Glomerular endothelial cell (primary cell): ENCODE data around the gene ZNF391. TPM values are rescaled to one million over a fixed set of nuclear protein-coding genes. Genes with fewer than 3 reads are reported as not detected.
"Not testable (repeated sequence)": the region's sequence is repeated elsewhere in the genome, so short reads cannot be mapped to it uniquely, and the experiment has no call there.

Experiments
- DNase-seq: peaks from one replicate; pipeline ENCODE4 v3.0.0-alpha.2; 2011; ENCODE audit warnings: low read depth, low spot score; ENCODE audit errors: extremely low read depth
- total RNA-seq: library from RNA; depleted of rRNA; stranded (reverse); fragments of >200 nt; gene quantifications from 2 replicates; pipeline ENCODE4 v1.2.3, GENCODE V29; 2015

ZNF391 gene
- total RNA-seq, 1 donor from 2014 or later, result 1.3 TPM

DNA sequence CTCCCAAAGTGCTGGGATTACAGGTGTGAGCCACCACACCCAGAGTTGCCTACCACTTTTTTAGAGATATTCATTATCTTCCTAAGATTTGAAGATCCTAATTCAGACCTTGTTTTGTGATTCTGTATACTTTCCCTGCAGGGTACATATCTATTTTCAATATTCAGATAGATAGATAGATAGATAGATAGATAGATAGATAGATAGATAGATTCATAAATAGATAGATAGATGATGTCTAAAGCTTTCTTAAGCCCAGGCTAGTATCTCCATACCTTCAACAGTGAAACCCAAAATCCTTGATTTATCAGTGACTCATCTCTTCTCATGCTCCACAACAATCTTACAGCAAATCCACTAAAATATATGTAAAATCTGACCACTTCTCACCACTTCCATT lies 30.8 kb downstream of the ZNF391 start:
- DNase-seq, result no peak

DNA sequence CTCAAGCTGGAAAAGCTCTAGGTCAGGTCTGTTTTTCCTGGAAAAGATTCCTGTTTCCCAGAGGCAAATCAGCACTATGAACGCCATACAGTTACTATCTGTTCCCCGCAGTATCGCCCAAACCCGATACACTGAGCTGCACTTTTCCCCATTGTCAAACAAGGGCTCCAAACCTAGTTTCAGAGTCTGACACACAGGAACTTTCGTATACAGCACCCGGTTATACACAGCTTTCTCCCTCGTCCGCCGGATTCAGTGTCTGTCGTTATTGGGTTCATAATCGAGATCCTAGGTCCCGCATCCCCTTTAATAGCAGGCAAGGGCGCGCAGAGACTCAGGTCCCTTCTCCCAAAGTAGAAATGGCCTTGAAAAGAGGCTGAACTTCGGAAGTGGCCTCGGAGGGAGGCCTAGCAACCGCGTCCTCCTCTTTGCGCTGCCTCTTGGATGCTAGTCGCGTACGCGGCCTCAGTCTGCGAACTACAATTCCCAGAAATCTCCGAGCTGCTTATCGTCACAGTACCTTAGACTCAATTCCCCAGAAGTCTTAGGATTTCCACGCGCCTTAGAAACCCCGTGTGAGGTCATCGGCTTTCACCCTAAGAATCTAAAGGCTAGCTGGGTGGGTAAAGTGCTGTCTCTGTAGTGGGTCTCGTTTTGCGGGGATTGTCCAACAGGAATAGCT lies 34.2 kb downstream of the ZNF391 start:
- no peak for DNase-seq

DNA sequence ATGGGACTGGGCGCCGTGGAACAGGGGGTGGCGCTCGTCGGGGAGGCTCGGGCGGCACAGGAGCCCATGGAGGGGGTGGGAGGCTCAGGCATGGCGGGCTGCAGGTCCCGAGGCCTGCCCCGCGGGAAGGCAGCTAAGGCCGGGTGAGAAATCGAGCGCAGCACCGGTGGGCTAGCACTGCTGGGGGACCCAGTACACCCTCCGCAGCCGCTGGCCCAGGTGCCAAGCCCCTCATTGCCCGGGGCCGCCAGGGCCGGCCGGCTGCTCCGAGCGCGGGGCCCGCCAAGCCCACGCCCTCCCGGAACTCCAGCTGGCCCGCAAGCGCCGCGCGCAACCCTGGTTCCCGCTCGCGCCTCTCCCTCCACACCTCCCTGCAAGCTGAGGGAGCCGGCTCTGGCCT lies 36.3 kb downstream of the ZNF391 start:
- DNase-seq, result not testable (repeated sequence)

DNA sequence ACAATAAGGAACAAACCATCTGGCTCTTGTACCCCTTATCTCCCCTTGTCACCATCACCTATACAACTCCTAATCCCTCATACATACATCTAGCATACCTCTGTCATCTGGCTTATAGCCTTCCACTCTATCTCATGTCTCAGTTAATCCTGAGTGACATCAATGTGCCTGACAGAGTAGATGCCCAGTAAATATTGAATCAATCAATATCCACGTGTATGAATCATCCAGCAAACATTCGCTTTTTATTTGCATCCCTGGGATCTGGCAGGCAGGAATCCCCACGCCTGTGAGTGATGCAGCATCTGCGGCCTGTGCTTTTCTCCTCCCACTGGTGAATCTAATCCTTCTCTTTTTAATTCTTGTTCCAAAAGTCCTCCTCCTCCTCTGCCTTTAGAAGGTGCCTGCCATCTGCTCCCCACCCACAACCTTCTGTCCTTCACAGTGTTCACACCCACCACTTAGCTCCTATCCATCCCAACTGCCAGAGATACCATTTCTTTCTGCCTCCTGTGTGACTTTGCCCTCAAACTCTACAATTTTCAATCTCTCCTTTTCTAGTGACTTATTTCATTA lies 37.6 kb downstream of the ZNF391 start:
- no peak for DNase-seq

DNA sequence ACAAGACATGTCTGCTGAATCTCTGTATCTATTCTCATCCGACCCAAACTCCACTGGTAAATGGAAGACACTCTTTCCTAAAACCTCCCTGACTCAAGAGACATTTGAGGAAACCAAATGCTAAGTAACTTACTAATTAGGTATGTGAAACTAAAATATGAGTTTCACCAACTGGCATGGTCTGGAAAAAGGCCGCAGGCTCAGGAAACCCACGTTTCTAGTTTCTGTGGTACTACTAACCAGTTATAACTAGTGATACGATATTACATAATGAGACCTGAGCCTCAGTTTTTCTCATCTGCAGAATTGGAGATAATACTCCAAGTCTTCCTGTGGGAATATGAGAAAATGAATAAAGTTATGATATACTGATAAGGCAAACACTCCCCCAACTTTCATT lies 39.9 kb downstream of the ZNF391 start:
- DNase-seq, result no peak

DNA sequence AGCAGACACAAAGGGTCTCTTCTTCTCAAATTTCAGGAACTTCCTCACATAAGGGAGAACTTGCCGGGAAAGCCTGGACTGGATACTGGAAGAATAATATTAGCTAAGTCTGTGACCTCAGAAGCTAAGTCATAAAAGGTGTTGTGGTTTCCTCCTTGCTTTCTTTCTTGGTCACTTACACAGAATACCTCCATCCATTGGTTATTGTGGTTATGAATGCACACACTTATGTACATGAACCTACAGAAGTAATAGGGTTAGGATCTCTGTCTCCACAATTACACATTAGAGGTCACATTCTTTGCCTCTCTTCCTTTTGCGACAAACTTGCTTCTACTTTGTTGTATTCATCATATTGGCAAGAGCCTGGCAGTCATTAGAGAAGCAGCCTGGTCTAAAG lies 40.4 kb downstream of the ZNF391 start:
- DNase-seq, result no peak

DNA sequence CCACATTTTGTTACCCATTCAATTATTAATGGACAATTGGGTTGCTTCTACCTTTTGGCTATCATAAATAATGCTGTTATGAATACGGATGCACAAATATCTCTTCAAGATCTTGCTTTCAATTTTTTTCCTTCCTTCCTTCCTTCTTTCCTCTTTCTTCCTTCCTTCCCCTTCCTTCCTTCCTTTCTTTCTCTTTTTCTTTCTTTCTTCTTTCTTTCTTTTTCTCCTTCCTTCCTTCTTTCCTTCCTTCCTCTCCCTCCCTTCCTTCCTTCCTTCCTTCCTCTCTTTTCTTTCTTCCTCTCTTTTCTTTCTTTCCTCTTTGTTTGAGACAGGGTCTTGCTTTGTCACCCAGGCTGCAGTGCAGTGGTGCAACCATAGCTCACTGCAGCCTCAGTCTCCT lies 45.2 kb downstream of the ZNF391 start:
- no peak for DNase-seq

DNA sequence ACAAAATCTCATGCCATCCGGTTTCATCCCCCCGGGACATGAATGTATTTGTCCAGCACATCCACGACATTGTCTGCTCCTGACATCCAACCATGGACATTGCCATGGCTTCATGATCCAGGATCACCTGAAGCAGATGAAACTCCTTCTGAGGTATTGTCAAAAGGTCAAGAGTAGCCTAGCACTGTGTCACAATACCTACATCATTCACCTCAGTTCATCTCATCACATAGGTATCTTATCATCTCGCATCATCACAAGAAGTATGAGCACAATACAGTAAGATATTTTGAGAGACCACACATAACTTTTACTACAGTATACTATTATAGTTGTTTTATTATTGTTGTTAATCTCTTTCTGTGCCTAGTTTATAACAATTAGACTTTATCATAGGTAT lies 50.8 kb downstream of the ZNF391 start:
- no peak for DNase-seq

DNA sequence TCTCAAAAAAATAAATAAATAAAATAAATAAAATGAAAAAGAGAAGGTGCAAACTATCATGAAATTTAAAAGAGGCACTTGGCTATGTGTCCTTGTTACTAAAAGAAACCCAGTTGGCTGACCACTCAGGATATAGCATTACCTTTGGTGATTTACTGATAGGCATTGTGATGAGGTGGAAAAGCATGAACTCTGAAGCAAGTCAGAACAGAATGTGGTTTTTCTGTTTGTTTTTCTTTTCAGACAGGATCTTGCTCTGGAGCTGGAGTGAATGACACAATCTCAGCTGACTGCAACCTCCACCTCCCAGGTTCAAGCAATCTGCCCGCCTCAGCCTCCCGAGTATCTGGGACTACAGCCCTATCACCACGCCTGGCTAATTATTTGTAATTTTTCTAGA lies 52.4 kb downstream of the ZNF391 start:
- DNase-seq, result no peak

DNA sequence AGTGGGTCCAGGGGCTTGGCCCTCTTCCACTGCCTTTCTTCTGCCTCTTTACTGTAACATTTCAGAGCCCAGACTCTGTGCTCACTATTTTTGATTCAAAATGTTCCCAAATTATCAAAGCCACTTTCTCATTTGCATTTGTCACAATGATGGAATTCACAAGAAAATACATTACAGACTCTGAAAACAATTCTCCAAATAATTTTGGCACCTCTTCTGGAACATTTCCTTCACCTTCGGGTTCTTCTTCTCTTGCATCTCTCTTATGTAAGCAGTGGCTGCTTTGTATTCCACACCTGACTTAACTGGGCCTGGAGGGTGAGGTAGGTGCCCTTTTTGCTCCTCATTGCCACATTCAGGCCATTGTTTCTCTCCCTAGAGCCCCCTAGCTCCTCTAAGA lies 54.4 kb downstream of the ZNF391 start:
- no peak for DNase-seq

DNA sequence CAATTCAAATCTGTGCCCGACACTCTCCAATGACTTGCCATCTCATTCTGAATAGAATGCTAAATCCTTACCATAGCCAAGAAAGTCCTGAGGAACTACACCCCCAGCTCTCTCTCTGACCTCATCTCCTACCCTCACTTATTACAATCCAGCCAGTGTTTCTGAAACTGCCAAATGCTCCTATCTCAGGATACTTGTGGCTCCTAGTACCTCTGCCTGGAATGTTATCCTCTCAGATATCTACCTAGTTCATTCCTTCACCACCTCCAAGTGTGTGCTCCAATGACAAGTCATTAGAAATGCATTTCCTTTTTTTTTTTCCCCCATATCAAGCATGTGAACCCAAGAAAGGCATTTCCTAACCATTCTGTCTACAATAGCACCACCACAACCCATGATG lies 59.9 kb downstream of the ZNF391 start:
- no peak for DNase-seq

DNA sequence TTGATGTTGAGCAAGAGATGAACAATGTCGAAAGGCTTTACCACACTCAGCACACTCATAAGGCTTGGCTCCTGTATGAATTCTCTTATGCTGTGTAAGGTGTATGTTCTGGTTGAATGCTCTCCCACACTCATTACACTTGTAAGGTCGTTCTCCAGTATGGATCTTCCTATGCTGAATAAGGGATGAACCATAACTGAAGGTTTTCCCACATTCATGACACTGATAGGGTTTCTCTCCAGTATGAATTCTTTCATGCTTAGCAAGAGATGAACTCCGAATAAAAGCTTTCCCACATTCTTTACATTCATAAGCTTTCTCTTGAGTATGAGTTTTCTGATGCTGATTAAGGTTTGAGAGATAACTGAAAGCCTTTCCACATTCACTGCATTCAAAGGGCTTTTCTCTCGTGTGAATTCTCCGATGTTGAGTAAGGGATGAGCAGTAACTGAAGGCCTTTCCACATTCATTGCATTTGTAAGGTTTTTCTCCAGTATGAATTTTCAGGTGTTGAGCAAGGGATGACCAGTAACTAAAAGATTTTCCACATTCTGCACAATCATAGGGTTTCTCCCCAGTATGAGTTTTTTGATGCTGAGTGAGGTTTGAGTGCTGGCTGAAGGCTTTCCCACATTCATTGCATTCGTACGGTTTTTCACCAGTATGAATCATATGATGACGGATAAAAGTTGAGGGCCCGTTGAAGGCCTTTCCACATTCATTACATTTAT lies 63.3 kb downstream of the ZNF391 start:
- DNase-seq, result no peak

DNA sequence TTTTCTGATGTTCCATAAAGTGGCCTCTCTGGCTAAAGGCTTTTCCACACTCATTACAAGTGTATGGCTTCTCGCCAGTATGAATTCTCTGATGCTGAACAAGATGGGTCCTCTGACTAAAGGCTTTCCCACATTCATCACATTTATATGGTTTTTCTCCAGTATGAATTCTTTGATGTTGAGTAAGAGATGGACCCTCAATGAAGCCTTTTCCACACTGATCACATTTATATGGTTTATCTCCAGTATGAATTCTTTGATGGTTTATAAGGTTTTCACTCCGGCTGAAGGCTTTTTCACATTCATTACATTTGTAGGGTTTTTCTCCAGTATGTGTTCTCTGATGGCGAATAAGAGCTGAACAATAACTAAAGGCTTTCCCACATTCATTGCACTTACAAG lies 63.9 kb downstream of the ZNF391 start:
- no peak for DNase-seq

Other genes with a start within 250 kb of the ZNF391 start
- gene PRSS16, start 141.1 kb upstream of the ZNF391 start, total RNA-seq, result 0.05 TPM in 1 of 2 replicates, not detected in the other
- not detected in 2 replicates for gene POM121L2, start 76.5 kb upstream of the ZNF391 start, total RNA-seq
- gene ZNF184, start 84.3 kb downstream of the ZNF391 start, total RNA-seq, result 4.6 and 6.1 TPM in 2 replicates